ENCODE data around the gene ANKS1B.
"Not testable (repeated sequence)": the region's sequence is repeated elsewhere in the genome, so short reads cannot be mapped to it uniquely, and the experiment has no call there.

The ANKS1B gene

GRCh38 chr12:99984271-99985128 is at the start of gene ANKS1B:
TSS of gene ANKS1B (minus strand) at chr12:99984936. CDS start at chr12:99984237, 699 bp downstream.
- DNase-seq: no peak

GRCh38 chr12:100031836-100032235 is 47.1 kb upstream of the ANKS1B start:
- DNase-seq: no peak

GRCh38 chr12:100027671-100028070 is 42.9 kb upstream of the ANKS1B start:
- no peak for DNase-seq

GRCh38 chr12:100026241-100026640 is 41.5 kb upstream of the ANKS1B start:
- no peak for DNase-seq

GRCh38 chr12:100024974-100025555 is 40.3 kb upstream of the ANKS1B start:
- no peak for DNase-seq

- no peak for DNase-seq
Measured at GRCh38 chr12:100020370-100020769, 35.6 kb upstream of the ANKS1B start.

- DNase-seq: no peak
Measured at GRCh38 chr12:100017056-100017455, 32.3 kb upstream of the ANKS1B start.

GRCh38 chr12:100016304-100016703 is 31.6 kb upstream of the ANKS1B start:
- DNase-seq: not testable (repeated sequence)

- not testable (repeated sequence) for DNase-seq
Measured at GRCh38 chr12:100005846-100006245, 21.1 kb upstream of the ANKS1B start.

GRCh38 chr12:99997806-99998205 is 13.1 kb upstream of the ANKS1B start:
- no peak for DNase-seq

- DNase-seq: no peak
Measured at GRCh38 chr12:99996095-99996494, 11.4 kb upstream of the ANKS1B start.

- no peak for DNase-seq
Measured at GRCh38 chr12:99985631-99986030, 895 bp upstream of the ANKS1B start.

GRCh38 chr12:99985129-99985570 is 414 bp upstream of the ANKS1B start:
- no peak for DNase-seq

- no peak for DNase-seq
Measured at GRCh38 chr12:99983456-99984258, 1.1 kb downstream of the ANKS1B start.

- DNase-seq: no peak
Measured at GRCh38 chr12:99981639-99982190, 3.0 kb downstream of the ANKS1B start.

GRCh38 chr12:99979471-99979870 is 5.3 kb downstream of the ANKS1B start:
- DNase-seq: no peak

- no peak for DNase-seq
Measured at GRCh38 chr12:99978152-99978551, 6.6 kb downstream of the ANKS1B start.

GRCh38 chr12:99977550-99977949 is 7.2 kb downstream of the ANKS1B start:
- no peak for DNase-seq

GRCh38 chr12:99976762-99977161 is 8.0 kb downstream of the ANKS1B start:
- DNase-seq: no peak

- DNase-seq: no peak
Measured at GRCh38 chr12:99975321-99975720, 9.4 kb downstream of the ANKS1B start.

GRCh38 chr12:99974146-99974545 is 10.6 kb downstream of the ANKS1B start:
- DNase-seq: no peak

GRCh38 chr12:99966429-99966828 is 18.3 kb downstream of the ANKS1B start:
- no peak for DNase-seq

- DNase-seq: no peak
Measured at GRCh38 chr12:99960311-99960710, 24.4 kb downstream of the ANKS1B start.
